ENCODE data around the gene DEXI.
"Not testable (repeated sequence)": the region's sequence is repeated elsewhere in the genome, so short reads cannot be mapped to it uniquely, and the experiment has no call there.

Gene DEXI

GRCh38 chr16:10944249-10945064, 2.2 kb upstream of the DEXI start, which contains the start of gene CLEC16A:
TSS of gene CLEC16A (plus strand) at chr16:10944564. CDS start at chr16:10944718, 154 bp downstream.
- peak within 1 kb of the TSS; percentile 90 to 94 for H3K4me3 ChIP-seq (replicated peaks in 1 of 2; ENCODE audit: low read depth in 2 of 2, low read length in 2 of 2)
- TF ChIP-seq, protein P1, sequence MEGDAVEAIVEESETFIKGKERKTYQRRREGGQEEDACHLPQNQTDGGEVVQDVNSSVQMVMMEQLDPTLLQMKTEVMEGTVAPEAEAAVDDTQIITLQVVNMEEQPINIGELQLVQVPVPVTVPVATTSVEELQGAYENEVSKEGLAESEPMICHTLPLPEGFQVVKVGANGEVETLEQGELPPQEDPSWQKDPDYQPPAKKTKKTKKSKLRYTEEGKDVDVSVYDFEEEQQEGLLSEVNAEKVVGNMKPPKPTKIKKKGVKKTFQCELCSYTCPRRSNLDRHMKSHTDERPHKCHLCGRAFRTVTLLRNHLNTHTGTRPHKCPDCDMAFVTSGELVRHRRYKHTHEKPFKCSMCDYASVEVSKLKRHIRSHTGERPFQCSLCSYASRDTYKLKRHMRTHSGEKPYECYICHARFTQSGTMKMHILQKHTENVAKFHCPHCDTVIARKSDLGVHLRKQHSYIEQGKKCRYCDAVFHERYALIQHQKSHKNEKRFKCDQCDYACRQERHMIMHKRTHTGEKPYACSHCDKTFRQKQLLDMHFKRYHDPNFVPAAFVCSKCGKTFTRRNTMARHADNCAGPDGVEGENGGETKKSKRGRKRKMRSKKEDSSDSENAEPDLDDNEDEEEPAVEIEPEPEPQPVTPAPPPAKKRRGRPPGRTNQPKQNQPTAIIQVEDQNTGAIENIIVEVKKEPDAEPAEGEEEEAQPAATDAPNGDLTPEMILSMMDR (IDR thresholded peaks at IDR 0.05; ENCODE audit: low read depth, low read length), result no peak
- peak; percentile 97 to 98 for DNase-seq (ENCODE audit: low read depth in 2 of 2)

GRCh38 chr16:10943064-10943353, 741 bp upstream of the DEXI start:
- TF ChIP-seq, protein P1 (IDR thresholded peaks at IDR 0.05; ENCODE audit: low read depth, low read length), result no peak
- H3K4me3 ChIP-seq (replicated peaks in 1 of 2; ENCODE audit: low read depth in 2 of 2, low read length in 2 of 2), result no peak overlapping the region
- DNase-seq (ENCODE audit: low read depth in 2 of 2), result no peak

GRCh38 chr16:10941935-10942351, 325 bp downstream of the DEXI start:
- peak overlapping the region; percentile 69 to 74 for H3K4me3 ChIP-seq (replicated peaks in 1 of 2; ENCODE audit: low read depth in 2 of 2, low read length in 2 of 2)
- DNase-seq (ENCODE audit: low read depth in 2 of 2), result not testable (repeated sequence)

GRCh38 chr16:10941127-10941933, 938 bp downstream of the DEXI start:
- TF ChIP-seq, protein P1 (IDR thresholded peaks at IDR 0.05; ENCODE audit: low read depth, low read length), result no peak
- H3K4me3 ChIP-seq (replicated peaks in 1 of 2; ENCODE audit: low read depth in 2 of 2, low read length in 2 of 2), result peak overlapping the region; percentile 69 to 74
- no peak for DNase-seq (ENCODE audit: low read depth in 2 of 2)

- TF ChIP-seq, protein P1 (IDR thresholded peaks at IDR 0.05; ENCODE audit: low read depth, low read length), result no peak
- no peak for DNase-seq (ENCODE audit: low read depth in 2 of 2)
- peak overlapping the region; percentile 69 to 74 for H3K4me3 ChIP-seq (replicated peaks in 1 of 2; ENCODE audit: low read depth in 2 of 2, low read length in 2 of 2)
Measured at GRCh38 chr16:10940501-10941079, 1.7 kb downstream of the DEXI start.

GRCh38 chr16:10939649-10940234, 2.5 kb downstream of the DEXI start:
- peak overlapping the region in 1 of 2 donors; percentile 74 for H3K4me3 ChIP-seq (replicated peaks in 1 of 2; ENCODE audit: low read depth in 2 of 2, low read length in 2 of 2)
- DNase-seq (ENCODE audit: low read depth in 2 of 2), result no peak
- TF ChIP-seq, protein P1 (IDR thresholded peaks at IDR 0.05; ENCODE audit: low read depth, low read length), result no peak

Data from cardiac fibroblast (primary cell).